GM06990 (cell line): ENCODE data around the gene PHF14.

Experiments used
- DNase-seq: peaks from one replicate; pipeline ENCODE4 v3.0.0-alpha.2; 2011; ENCODE audit not compliant: insufficient read length; ENCODE audit errors: extremely low read depth
- H3K27me3 ChIP-seq: replicated peaks from 2 replicates; pipeline ENCODE4 v1.6.0; 2011; ENCODE audit warnings: low read length; ENCODE audit not compliant: control insufficient read depth, insufficient read depth
- H3K36me3 ChIP-seq: 2 replicates; pipeline ENCODE4 v1.5.1; 2011; ENCODE audit warnings: low read length; ENCODE audit not compliant: control insufficient read depth, insufficient read depth
- H3K4me3 ChIP-seq: replicated peaks from 2 replicates; pipeline ENCODE4 v1.5.1; 2011; ENCODE audit warnings: low read depth, mild to moderate bottlenecking, control low read depth, low read length
- CTCF ChIP-seq: IDR thresholded peaks from 2 replicates; pipeline ENCODE4 v1.5.1; 2011; ENCODE audit warnings: low read length, control low read depth, mild to moderate bottlenecking, inconsistent platforms; ENCODE audit not compliant: insufficient read depth, poor library complexity, severe bottlenecking

Gene PHF14

GRCh38 chr7:11039974-11040373, 66.3 kb downstream of the PHF14 start:
- no peak for TF ChIP-seq CTCF
- H3K27me3 ChIP-seq = no peaks in the 10 kb centered on the region
- no peak for DNase-seq
- H3K4me3 ChIP-seq = no peak overlapping the region
- no peaks in the 10 kb centered on the region for H3K36me3 ChIP-seq

GRCh38 chr7:11054033-11054432, 80.4 kb downstream of the PHF14 start:
- TF ChIP-seq CTCF = no peak
- Histone ChIP-seq H3K36me3 (no peaks in the 10 kb centered on the region), H3K4me3 (no peak overlapping the region), H3K27me3 (no peaks in the 10 kb centered on the region)
- DNase-seq = no peak

DNA sequence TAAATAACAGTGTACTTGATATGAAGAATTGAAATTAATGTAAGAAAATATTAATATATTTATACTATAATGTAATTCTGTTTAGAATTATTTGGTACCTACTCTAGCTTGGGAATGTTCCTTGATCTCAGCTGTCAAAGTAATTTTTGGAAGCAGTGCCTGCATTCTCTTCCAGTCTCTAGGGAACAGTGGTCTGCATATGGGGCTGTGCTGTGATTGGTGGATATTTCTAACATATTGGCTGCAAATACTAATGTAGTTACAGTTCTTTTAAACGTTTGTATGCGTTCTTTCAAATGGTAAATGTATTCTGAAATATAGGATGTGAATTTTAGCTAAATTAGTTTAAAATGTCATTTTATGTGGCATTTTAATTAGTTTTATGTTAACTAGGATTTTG, 87.2 kb downstream of the PHF14 start:
- Histone ChIP-seq H3K27me3 (no peaks in the 10 kb centered on the region), H3K4me3 (no peak overlapping the region), H3K36me3 (no peaks in the 10 kb centered on the region)
- no peak for TF ChIP-seq CTCF
- DNase-seq = no peak

- Histone ChIP-seq H3K36me3 (no peaks in the 10 kb centered on the region), H3K27me3 (no peaks in the 10 kb centered on the region), H3K4me3 (no peak overlapping the region)
- no peak for TF ChIP-seq CTCF
- no peak for DNase-seq
These were observed 88.4 kb downstream of the PHF14 start for GRCh38 chr7:11062110-11062509.

DNA sequence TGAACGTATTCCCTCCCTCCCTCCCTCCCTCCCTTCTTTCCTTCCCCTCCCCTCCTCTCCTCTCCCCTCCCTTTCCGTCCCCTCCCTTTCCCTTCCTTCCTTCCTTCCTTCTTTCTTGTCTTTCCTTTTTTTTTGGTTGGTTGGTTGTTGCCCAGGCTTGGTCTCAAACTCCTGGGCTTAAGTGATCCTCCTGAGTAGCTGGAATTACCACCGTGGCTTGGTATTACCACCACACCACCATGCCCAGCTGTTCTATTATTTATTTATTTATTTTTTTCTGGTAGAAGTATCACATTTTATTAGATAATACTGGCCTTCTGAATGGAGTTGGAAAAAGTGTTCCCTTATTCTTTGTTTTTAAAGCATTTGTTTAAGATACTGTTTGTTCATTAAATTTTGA, 95.9 kb downstream of the PHF14 start:
- Histone ChIP-seq H3K27me3 (no peaks in the 10 kb centered on the region), H3K4me3 (no peak overlapping the region), H3K36me3 (no peaks in the 10 kb centered on the region; the same call in 1 of the 2 replicates)
- no peak for TF ChIP-seq CTCF
- no peak for DNase-seq

DNA sequence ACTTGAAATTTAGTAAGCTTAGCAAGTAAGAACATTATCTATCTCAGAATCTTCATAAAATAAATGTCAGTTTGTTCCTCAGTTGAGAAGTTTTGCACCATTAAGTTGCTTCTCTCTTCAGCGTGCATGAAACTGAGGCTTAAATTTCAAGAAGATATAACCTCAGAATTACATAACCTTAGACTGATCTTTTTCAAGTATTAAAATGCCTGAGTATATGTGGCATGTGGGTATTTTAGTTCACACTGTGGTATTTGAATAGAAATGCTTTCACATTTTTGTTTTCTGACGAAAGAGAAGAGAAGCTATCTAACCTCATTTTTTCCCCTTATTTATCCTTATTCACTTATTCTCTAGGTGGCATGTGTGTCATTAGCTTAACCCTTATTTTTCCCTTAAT, 104.1 kb downstream of the PHF14 start:
- no peak for TF ChIP-seq CTCF
- Histone ChIP-seq H3K27me3 (no peaks in the 10 kb centered on the region), H3K4me3 (no peak overlapping the region), H3K36me3 (no peaks in the 10 kb centered on the region; the same call in 1 of the 2 replicates)
- no peak for DNase-seq
